ENCODE results near the gene TEX12.

TEX12 gene

GRCh38 chr11:112128483-112129121, 38.6 kb upstream of the TEX12 start:
- no peak for TF ChIP-seq CTCF (IDR thresholded peaks at IDR 0.05; ENCODE audit: poor library complexity, severe bottlenecking)
- Histone ChIP-seq H3K4me1 (ENCODE audit: insufficient read depth, poor library complexity, severe bottlenecking) (peaks cover 23% of the 10 kb centered on the region), H3K9me3 (ENCODE audit: severe bottlenecking) (no peaks in the 10 kb centered on the region), H3K36me3 (ENCODE audit: low read depth) (no peaks in the 10 kb centered on the region), H3K27me3 (ENCODE audit: insufficient read depth, poor library complexity, severe bottlenecking) (no peaks in the 10 kb centered on the region), H3K4me3 (ENCODE audit: severe bottlenecking) (no peak overlapping the region), H3K27ac (ENCODE audit: poor library complexity, severe bottlenecking) (peak overlapping the region; percentile 79)
- DNase-seq (ENCODE audit: low spot score) (peak; percentile 83), ATAC-seq (ENCODE audit: low read depth) (peak; percentile 79)

GRCh38 chr11:112129656-112130055, 37.5 kb upstream of the TEX12 start:
- no peak overlapping the region for H3K4me3 ChIP-seq (ENCODE audit: severe bottlenecking)
- peaks cover 23% of the 10 kb centered on the region for H3K4me1 ChIP-seq (ENCODE audit: insufficient read depth, poor library complexity, severe bottlenecking)
- DNase-seq (ENCODE audit: low spot score) (no peak), ATAC-seq (ENCODE audit: low read depth) (no peak)
- no peak for TF ChIP-seq CTCF (IDR thresholded peaks at IDR 0.05; ENCODE audit: poor library complexity, severe bottlenecking)
- H3K36me3 ChIP-seq (ENCODE audit: low read depth): no peaks in the 10 kb centered on the region
- H3K27me3 ChIP-seq (ENCODE audit: insufficient read depth, poor library complexity, severe bottlenecking): no peaks in the 10 kb centered on the region
- no peaks in the 10 kb centered on the region for H3K9me3 ChIP-seq (ENCODE audit: severe bottlenecking)
- peak overlapping the region; percentile 79 for H3K27ac ChIP-seq (ENCODE audit: poor library complexity, severe bottlenecking)

GRCh38 chr11:112132737-112133136, 34.4 kb upstream of the TEX12 start:
- H3K27ac ChIP-seq (ENCODE audit: poor library complexity, severe bottlenecking): no peak overlapping the region
- no peak overlapping the region for H3K4me3 ChIP-seq (ENCODE audit: severe bottlenecking)
- DNase-seq (ENCODE audit: low spot score): no peak
- no peaks in the 10 kb centered on the region for H3K9me3 ChIP-seq (ENCODE audit: severe bottlenecking)
- TF ChIP-seq CTCF (IDR thresholded peaks at IDR 0.05; ENCODE audit: poor library complexity, severe bottlenecking): no peak
- no peaks in the 10 kb centered on the region for H3K36me3 ChIP-seq (ENCODE audit: low read depth)
- peaks cover 23% of the 10 kb centered on the region for H3K4me1 ChIP-seq (ENCODE audit: insufficient read depth, poor library complexity, severe bottlenecking)
- no peak for ATAC-seq (ENCODE audit: low read depth)
- H3K27me3 ChIP-seq (ENCODE audit: insufficient read depth, poor library complexity, severe bottlenecking): no peaks in the 10 kb centered on the region

GRCh38 chr11:112134473-112134872, 32.7 kb upstream of the TEX12 start:
- no peak for TF ChIP-seq CTCF (IDR thresholded peaks at IDR 0.05; ENCODE audit: poor library complexity, severe bottlenecking)
- no peak overlapping the region for H3K4me3 ChIP-seq (ENCODE audit: severe bottlenecking)
- H3K4me1 ChIP-seq (ENCODE audit: insufficient read depth, poor library complexity, severe bottlenecking): peaks cover 11% of the 10 kb centered on the region
- H3K27ac ChIP-seq (ENCODE audit: poor library complexity, severe bottlenecking): no peak overlapping the region
- no peaks in the 10 kb centered on the region for H3K9me3 ChIP-seq (ENCODE audit: severe bottlenecking)
- no peak for DNase-seq (ENCODE audit: low spot score)
- H3K36me3 ChIP-seq (ENCODE audit: low read depth): no peaks in the 10 kb centered on the region
- ATAC-seq (ENCODE audit: low read depth): no peak
- no peaks in the 10 kb centered on the region for H3K27me3 ChIP-seq (ENCODE audit: insufficient read depth, poor library complexity, severe bottlenecking)

GRCh38 chr11:112143597-112143996, 23.6 kb upstream of the TEX12 start:
- ATAC-seq (ENCODE audit: low read depth): no peak
- no peaks in the 10 kb centered on the region for H3K4me1 ChIP-seq (ENCODE audit: insufficient read depth, poor library complexity, severe bottlenecking)

More at GRCh38 chr11:112143597-112143996, 23.6 kb upstream of the TEX12 start:
- no peak for TF ChIP-seq CTCF (IDR thresholded peaks at IDR 0.05; ENCODE audit: poor library complexity, severe bottlenecking)
- H3K4me3 ChIP-seq (ENCODE audit: severe bottlenecking): no peak overlapping the region
- peaks cover 63% of the 10 kb centered on the region for H3K36me3 ChIP-seq (ENCODE audit: low read depth)
- H3K9me3 ChIP-seq (ENCODE audit: severe bottlenecking): peaks cover 2% of the 10 kb centered on the region
- H3K27me3 ChIP-seq (ENCODE audit: insufficient read depth, poor library complexity, severe bottlenecking): no peaks in the 10 kb centered on the region
- no peak overlapping the region for H3K27ac ChIP-seq (ENCODE audit: poor library complexity, severe bottlenecking)
- DNase-seq (ENCODE audit: low spot score): no peak

Data from RWPE2 (cell line).